Keratinocyte (primary cell): ENCODE measurements around the gene GCNT2. TPM values are rescaled to one million over a fixed set of nuclear protein-coding genes. Genes with fewer than 3 reads are reported as not detected.

Experiments
- DNase-seq: peaks from one replicate; pipeline ENCODE4 v3.0.0-alpha.2; 2011; ENCODE audit warnings: low read depth, missing footprints, low spot score
- FAIRE-seq: peaks from 2 replicates; lab custom pipeline; 2011; peaks lifted over from hg19 to GRCh38; lab: Jason Lieb, UNC
- H2AFZ ChIP-seq: 2 replicates; pipeline ENCODE4 v1.6.0; 2012; ENCODE audit warnings: low read length, control low read depth, inconsistent platforms; ENCODE audit not compliant: control insufficient read depth
- H3K27ac ChIP-seq: 2 replicates; pipeline ENCODE4 v1.5.1; 2011; ENCODE audit warnings: low read length; ENCODE audit not compliant: control insufficient read depth, insufficient read depth
- H3K27me3 ChIP-seq: 3 replicates; pipeline ENCODE4 v1.6.0; 2011; ENCODE audit warnings: low read length; ENCODE audit not compliant: control insufficient read depth, insufficient read depth; ENCODE audit errors: extremely low read depth
- H3K36me3 ChIP-seq, 2 experiments: 2 replicates in 1 of 2; 3 replicates in 1 of 2; pipeline ENCODE4 v1.5.1; 2011; ENCODE audit warnings: low read length in 2 of 2, mild to moderate bottlenecking in 1 of 2; ENCODE audit not compliant: control insufficient read depth in 2 of 2, insufficient read depth in 2 of 2; ENCODE audit errors: extremely low read depth in 1 of 2
- H3K4me1 ChIP-seq: 3 replicates; pipeline ENCODE4 v1.5.1; 2011; ENCODE audit warnings: low read length; ENCODE audit not compliant: control insufficient read depth, insufficient read depth; ENCODE audit errors: extremely low read depth
- H3K4me2 ChIP-seq: 3 replicates; pipeline ENCODE4 v1.6.0; 2011; ENCODE audit warnings: low read depth, low read length; ENCODE audit not compliant: control insufficient read depth, insufficient read depth; ENCODE audit errors: extremely low read depth
- H3K4me3 ChIP-seq, 3 experiments: fragments of 200-600 bp in 1 of 3; sonication (generic) in 1 of 3; 2 replicates in 2 of 3; 3 replicates in 1 of 3; pipeline ENCODE4 v1.5.1; 2011 to 2016; ENCODE audit warnings: low read length in 3 of 3, mild to moderate bottlenecking in 3 of 3, control low read depth in 2 of 3, inconsistent platforms in 1 of 3, low read depth in 1 of 3, mixed read lengths in 1 of 3, mixed run types in 1 of 3, moderate library complexity in 1 of 3; ENCODE audit not compliant: control insufficient read depth in 2 of 3, insufficient read depth in 2 of 3; ENCODE audit errors: extremely low read depth in 1 of 3
- H3K79me2 ChIP-seq: 2 replicates; pipeline ENCODE4 v1.6.0; 2012; ENCODE audit warnings: low read length; ENCODE audit not compliant: control insufficient read depth, insufficient read depth
- H3K9ac ChIP-seq: 3 replicates; pipeline ENCODE4 v1.6.0; 2011; ENCODE audit warnings: low read length; ENCODE audit not compliant: control insufficient read depth, insufficient read depth; ENCODE audit errors: extremely low read depth
- H3K9me1 ChIP-seq: 3 replicates; pipeline ENCODE4 v1.6.0; 2011; ENCODE audit warnings: low read length; ENCODE audit not compliant: control insufficient read depth, insufficient read depth; ENCODE audit errors: extremely low read depth
- H3K9me3 ChIP-seq: 2 replicates; pipeline ENCODE4 v1.5.1; 2012; ENCODE audit warnings: low read depth, low read length; ENCODE audit not compliant: control insufficient read depth
- H4K20me1 ChIP-seq: 3 replicates; pipeline ENCODE4 v1.6.0; 2011; ENCODE audit warnings: low read length; ENCODE audit not compliant: control insufficient read depth, insufficient read depth; ENCODE audit errors: extremely low read depth
- CTCF ChIP-seq, 3 experiments: IDR thresholded peaks in 1 of 3; conservative IDR thresholded peaks in 1 of 3; optimal IDR thresholded peaks in 1 of 3; 2 replicates in 2 of 3; 3 replicates in 1 of 3; pipeline versions ENCODE3 to v1.5.1; 2011; ENCODE audit warnings: low read length in 3 of 3, mild to moderate bottlenecking in 3 of 3, moderate library complexity in 2 of 3, control low read depth in 1 of 3, inconsistent platforms in 1 of 3; ENCODE audit not compliant: insufficient read depth in 2 of 3; ENCODE audit errors: extremely low read depth in 1 of 3
- EZH2 ChIP-seq: IDR thresholded peaks from one replicate; pipeline ENCODE4 v1.6.1; 2012; ENCODE audit warnings: inconsistent platforms, mild to moderate bottlenecking, low read length, moderate library complexity
- dilution Hi-C: fragments of 300-500 bp; cut with MboI; formaldehyde crosslinking; loops from one replicate; pipeline ENCODE4 v1.7.0; 2020; ENCODE audit warnings: low sequenced_read_pairs; ENCODE audit not compliant: extremely low pct_ligation_motif_present
- polyA plus RNA-seq, 5 experiments: library from polyadenylated mRNA; depleted of rRNA in 3 of 5; stranded (reverse) in 3 of 5; stranded (forward) in 1 of 5; unstranded in 1 of 5; fragments of >200 nt; gene quantifications; 1 replicate in 1 of 5; 2 replicates in 3 of 5; 3 replicates in 1 of 5; pipeline versions ENCODE4 v1.2.1 to v1.2.3, GENCODE V29; 2011 to 2012; ENCODE audit warnings: missing spikeins in 2 of 5, low read depth in 1 of 5, low replicate concordance in 1 of 5

The GCNT2 gene
- polyA plus RNA-seq, 1 donor (not counting 4 experiments of a cell fraction or from before 2014, with no cell fraction given) = 7.3 TPM

- Histone ChIP-seq H3K4me2 (no peak overlapping the region), H3K27ac (no peak overlapping the region), H4K20me1 (no peaks in the 10 kb centered on the region), H3K9me1 (no peaks in the 10 kb centered on the region), H3K36me3 (peaks cover 0 to 3% of the 10 kb centered on the region in 2 experiments), H3K9ac (no peak overlapping the region), H3K4me3 (no peak overlapping the region), H3K27me3 (no peaks in the 10 kb centered on the region), H3K9me3 (no peaks in the 10 kb centered on the region), H3K4me1 (no peaks in the 10 kb centered on the region), H3K79me2 (no peaks in the 10 kb centered on the region), H2AFZ (no peak overlapping the region)
- dilution Hi-C loops = no loop called here
- DNase-seq (no peak), FAIRE-seq (no peak)
- no peak for TF ChIP-seq CTCF (optimal IDR thresholded peaks at IDR 0.05 in 1 of 3, IDR thresholded peaks at IDR 0.05 in 1 of 3, conservative IDR thresholded peaks at IDR 0.05 in 1 of 3; ENCODE audit: extremely low read depth in 1 of 3, insufficient read depth in 2 of 3, low read length in 3 of 3)
- no peak for TF ChIP-seq EZH2
Measured at GRCh38 chr6:10535193-10535592, 14.0 kb downstream of the GCNT2 start.

- Histone ChIP-seq H3K36me3 (peaks cover 0 to 2% of the 10 kb centered on the region in 2 experiments), H3K27ac (no peak overlapping the region), H3K27me3 (no peaks in the 10 kb centered on the region), H2AFZ (no peak overlapping the region), H3K9ac (no peak overlapping the region), H3K79me2 (no peaks in the 10 kb centered on the region), H4K20me1 (no peaks in the 10 kb centered on the region), H3K4me2 (no peak overlapping the region), H3K4me3 (no peak overlapping the region), H3K9me3 (no peaks in the 10 kb centered on the region), H3K4me1 (no peaks in the 10 kb centered on the region), H3K9me1 (no peaks in the 10 kb centered on the region)
- dilution Hi-C loops = no loop called here
- no peak for DNase-seq
- TF ChIP-seq EZH2 (no peak), CTCF (optimal IDR thresholded peaks at IDR 0.05 in 1 of 3, IDR thresholded peaks at IDR 0.05 in 1 of 3, conservative IDR thresholded peaks at IDR 0.05 in 1 of 3; ENCODE audit: extremely low read depth in 1 of 3, insufficient read depth in 2 of 3, low read length in 3 of 3) (no peak)
- FAIRE-seq = no peak
Measured at GRCh38 chr6:10537726-10538125, 16.6 kb downstream of the GCNT2 start.
